HepG2 (cell line): ENCODE measurements around the gene TMC2. TPM values are rescaled to one million over a fixed set of nuclear protein-coding genes. Genes with fewer than 3 reads are reported as not detected.

Experiments
- ERF ChIP-seq: IDR thresholded peaks from 2 replicates; pipeline ENCODE4 v1.6.1; 2018; ENCODE audit warnings: missing biosample characterization, missing genetic modification reagents
- FOXO1 ChIP-seq: sonication (generic); formaldehyde crosslinking; IDR thresholded peaks from 2 replicates; pipeline ENCODE4 v1.4.0; 2020; ENCODE audit warnings: missing genetic modification reagents
- MEIS2 ChIP-seq: sonication (generic); formaldehyde crosslinking; IDR thresholded peaks from 2 replicates; pipeline ENCODE4 v1.9.0; 2021; ENCODE audit warnings: mild to moderate bottlenecking, missing genetic modification reagents
- RELA ChIP-seq: sonication (generic); formaldehyde crosslinking; IDR thresholded peaks from 2 replicates; pipeline ENCODE4 v1.4.0; 2020; ENCODE audit warnings: missing genetic modification reagents
- RNF2 ChIP-seq: fragments of 450-650 bp; conservative IDR thresholded peaks from 2 replicates; pipeline ENCODE4 v1.6.1; 2016; ENCODE audit warnings: low read depth
- SNAI1 ChIP-seq: sonication (generic); formaldehyde crosslinking; IDR thresholded peaks from 2 replicates; pipeline ENCODE4 v1.5.0; 2020; ENCODE audit warnings: mild to moderate bottlenecking, missing genetic modification reagents, borderline replicate concordance
- TFDP2 ChIP-seq: sonication (generic); formaldehyde crosslinking; IDR thresholded peaks from 2 replicates; pipeline ENCODE4 v1.4.0; 2020; ENCODE audit warnings: missing genetic modification reagents
- UBTF ChIP-seq: sonication (generic); formaldehyde crosslinking; IDR thresholded peaks from 2 replicates; pipeline ENCODE4 v1.4.0; 2020; ENCODE audit warnings: mild to moderate bottlenecking, missing genetic modification reagents
- ZNF274 ChIP-seq: sonication (generic); formaldehyde crosslinking; IDR thresholded peaks from 2 replicates; pipeline ENCODE4 v1.5.1; 2020; ENCODE audit warnings: mild to moderate bottlenecking, missing genetic modification reagents
- ZNF556 ChIP-seq: sonication (generic); formaldehyde crosslinking; IDR thresholded peaks from 2 replicates; pipeline ENCODE4 v1.4.0; 2020; ENCODE audit warnings: mild to moderate bottlenecking, missing genetic modification reagents, borderline replicate concordance
- ZNF670 ChIP-seq: sonication (generic); formaldehyde crosslinking; IDR thresholded peaks from 2 replicates; pipeline ENCODE4 v1.8.0; 2022; ENCODE audit warnings: mild to moderate bottlenecking, missing genetic modification reagents, borderline replicate concordance
- ZSCAN20 ChIP-seq: sonication (generic); formaldehyde crosslinking; IDR thresholded peaks from 2 replicates; pipeline ENCODE4 v1.4.0; 2020; ENCODE audit warnings: missing genetic modification reagents, mild to moderate bottlenecking, borderline replicate concordance
- ZZZ3 ChIP-seq: sonication (generic); formaldehyde crosslinking; IDR thresholded peaks from 2 replicates; pipeline ENCODE4 v1.4.0; 2020; ENCODE audit warnings: missing genetic modification reagents, mild to moderate bottlenecking, borderline replicate concordance
- polyA plus RNA-seq, 8 experiments: library from polyadenylated mRNA; depleted of rRNA in 3 of 8; stranded (reverse) in 7 of 8; unstranded in 1 of 8; fragments of >200 nt; fragmentation: Illumina TruSeq in 4 of 8; extraction: Trizol in 4 of 8; gene quantifications; 2 replicates each; pipeline versions ENCODE4 v1.2.1 to v1.2.3, GENCODE V29; 2011 to 2016; ENCODE audit warnings: low read depth in 4 of 8, missing spikeins in 1 of 8, mixed read lengths in 1 of 8; ENCODE audit not compliant: insufficient read depth in 1 of 8
- total RNA-seq, 5 experiments: library from RNA; depleted of rRNA; stranded (reverse); fragments of >200 nt; fragmentation: Illumina TruSeq; extraction: Trizol; gene quantifications; 2 replicates each; pipeline ENCODE4 v1.2.3, GENCODE V29; 2016; ENCODE audit warnings: low read depth in 1 of 5
- TF ChIP-seq, protein P1 (sequence below): IDR thresholded peaks from 2 replicates; pipeline ENCODE4 v1.6.1; 2016; ENCODE audit warnings: mild to moderate bottlenecking
- TF ChIP-seq, protein P2 (sequence below): sonication (generic); formaldehyde crosslinking; IDR thresholded peaks from 2 replicates; pipeline ENCODE4 v1.4.0; 2020; ENCODE audit warnings: mild to moderate bottlenecking, missing genetic modification reagents, borderline replicate concordance

Gene TMC2
- total and polyA plus RNA-seq, 2 of the 13 experiments (the other 11 are each of a cell fraction or from before 2014, with no cell fraction given), result not detected

DNA sequence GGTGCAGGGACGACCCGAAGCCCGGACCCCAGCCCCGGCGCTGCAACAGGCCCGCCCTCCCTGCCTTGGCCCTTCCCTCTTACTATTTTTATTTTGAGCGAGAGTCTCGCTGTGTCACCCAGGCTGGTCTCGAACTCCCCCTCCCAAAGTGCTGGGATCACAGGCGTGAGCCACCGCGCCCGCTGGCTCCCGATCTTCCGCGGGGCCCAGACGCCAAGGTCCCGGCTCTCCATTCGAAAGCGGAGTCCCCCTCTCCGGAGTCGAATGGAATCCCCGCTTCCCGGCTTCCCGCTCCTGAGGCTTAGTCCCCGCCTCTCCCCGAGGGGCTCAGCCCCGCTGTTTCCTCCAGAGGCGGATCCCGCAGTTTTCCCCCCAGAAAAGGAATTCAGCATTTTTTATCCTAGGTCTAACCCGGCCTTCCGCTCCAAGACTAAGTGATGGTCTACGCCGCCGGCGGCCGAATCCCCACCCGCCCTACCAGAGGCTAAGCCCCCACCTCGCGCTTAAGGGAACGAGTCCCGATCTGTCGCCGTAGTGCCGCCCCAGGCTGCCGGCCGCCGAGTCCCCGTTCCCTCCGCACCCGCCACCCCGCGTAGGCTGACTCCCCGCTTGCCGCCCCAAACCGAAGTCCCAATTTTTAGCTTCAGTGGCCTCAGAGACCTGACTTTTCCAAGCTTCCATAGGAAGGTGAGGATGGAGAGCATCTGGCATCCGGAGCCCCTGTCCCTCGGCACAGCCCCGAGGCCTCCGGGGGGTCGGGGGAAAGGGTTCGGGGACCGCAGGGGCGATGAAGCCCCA is 11.5 kb upstream of the TMC2 start (continued):
- TF ChIP-seq SNAI1 (CRISPR knock-in tag), result no peak
- TF ChIP-seq, protein P1, sequence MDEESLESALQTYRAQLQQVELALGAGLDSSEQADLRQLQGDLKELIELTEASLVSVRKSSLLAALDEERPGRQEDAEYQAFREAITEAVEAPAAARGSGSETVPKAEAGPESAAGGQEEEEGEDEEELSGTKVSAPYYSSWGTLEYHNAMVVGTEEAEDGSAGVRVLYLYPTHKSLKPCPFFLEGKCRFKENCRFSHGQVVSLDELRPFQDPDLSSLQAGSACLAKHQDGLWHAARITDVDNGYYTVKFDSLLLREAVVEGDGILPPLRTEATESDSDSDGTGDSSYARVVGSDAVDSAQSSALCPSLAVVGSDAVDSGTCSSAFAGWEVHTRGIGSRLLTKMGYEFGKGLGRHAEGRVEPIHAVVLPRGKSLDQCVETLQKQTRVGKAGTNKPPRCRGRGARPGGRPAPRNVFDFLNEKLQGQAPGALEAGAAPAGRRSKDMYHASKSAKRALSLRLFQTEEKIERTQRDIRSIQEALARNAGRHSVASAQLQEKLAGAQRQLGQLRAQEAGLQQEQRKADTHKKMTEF (CRISPR knock-in tag), result peak; percentile 12; the same call in 1 of the 2 replicates
- TF ChIP-seq TFDP2 (CRISPR knock-in tag), result peak; percentile 46
- no peak for TF ChIP-seq RELA (CRISPR knock-in tag)
- TF ChIP-seq, protein P2, sequence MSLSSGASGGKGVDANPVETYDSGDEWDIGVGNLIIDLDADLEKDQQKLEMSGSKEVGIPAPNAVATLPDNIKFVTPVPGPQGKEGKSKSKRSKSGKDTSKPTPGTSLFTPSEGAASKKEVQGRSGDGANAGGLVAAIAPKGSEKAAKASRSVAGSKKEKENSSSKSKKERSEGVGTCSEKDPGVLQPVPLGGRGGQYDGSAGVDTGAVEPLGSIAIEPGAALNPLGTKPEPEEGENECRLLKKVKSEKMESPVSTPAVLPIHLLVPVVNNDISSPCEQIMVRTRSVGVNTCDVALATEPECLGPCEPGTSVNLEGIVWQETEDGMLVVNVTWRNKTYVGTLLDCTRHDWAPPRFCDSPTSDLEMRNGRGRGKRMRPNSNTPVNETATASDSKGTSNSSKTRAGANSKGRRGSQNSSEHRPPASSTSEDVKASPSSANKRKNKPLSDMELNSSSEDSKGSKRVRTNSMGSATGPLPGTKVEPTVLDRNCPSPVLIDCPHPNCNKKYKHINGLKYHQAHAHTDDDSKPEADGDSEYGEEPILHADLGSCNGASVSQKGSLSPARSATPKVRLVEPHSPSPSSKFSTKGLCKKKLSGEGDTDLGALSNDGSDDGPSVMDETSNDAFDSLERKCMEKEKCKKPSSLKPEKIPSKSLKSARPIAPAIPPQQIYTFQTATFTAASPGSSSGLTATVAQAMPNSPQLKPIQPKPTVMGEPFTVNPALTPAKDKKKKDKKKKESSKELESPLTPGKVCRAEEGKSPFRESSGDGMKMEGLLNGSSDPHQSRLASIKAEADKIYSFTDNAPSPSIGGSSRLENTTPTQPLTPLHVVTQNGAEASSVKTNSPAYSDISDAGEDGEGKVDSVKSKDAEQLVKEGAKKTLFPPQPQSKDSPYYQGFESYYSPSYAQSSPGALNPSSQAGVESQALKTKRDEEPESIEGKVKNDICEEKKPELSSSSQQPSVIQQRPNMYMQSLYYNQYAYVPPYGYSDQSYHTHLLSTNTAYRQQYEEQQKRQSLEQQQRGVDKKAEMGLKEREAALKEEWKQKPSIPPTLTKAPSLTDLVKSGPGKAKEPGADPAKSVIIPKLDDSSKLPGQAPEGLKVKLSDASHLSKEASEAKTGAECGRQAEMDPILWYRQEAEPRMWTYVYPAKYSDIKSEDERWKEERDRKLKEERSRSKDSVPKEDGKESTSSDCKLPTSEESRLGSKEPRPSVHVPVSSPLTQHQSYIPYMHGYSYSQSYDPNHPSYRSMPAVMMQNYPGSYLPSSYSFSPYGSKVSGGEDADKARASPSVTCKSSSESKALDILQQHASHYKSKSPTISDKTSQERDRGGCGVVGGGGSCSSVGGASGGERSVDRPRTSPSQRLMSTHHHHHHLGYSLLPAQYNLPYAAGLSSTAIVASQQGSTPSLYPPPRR (CRISPR knock-in tag), result no peak
- TF ChIP-seq ZSCAN20 (CRISPR knock-in tag), result peak; percentile 72
- TF ChIP-seq ZNF670 (CRISPR knock-in tag), result peak; percentile 18; the same call in 1 of the 2 replicates
- TF ChIP-seq RNF2, result 0 out of 2 replicates have a peak, but pooled peaks have one; percentile 19
- peak; percentile 55; the same call in 1 of the 2 replicates for TF ChIP-seq ERF (CRISPR knock-in tag)
- 0 out of 2 replicates have a peak, but pooled peaks have one; percentile 10 for TF ChIP-seq FOXO1 (CRISPR knock-in tag)
- TF ChIP-seq ZNF556 (CRISPR knock-in tag), result no peak; the same call in 1 of the 2 replicates
- TF ChIP-seq UBTF (CRISPR knock-in tag), result peak; percentile 78
- TF ChIP-seq MEIS2, result peak; percentile 62
- no peak for TF ChIP-seq ZZZ3 (CRISPR knock-in tag)
- peak; percentile 55; the same call in 1 of the 2 replicates for TF ChIP-seq ZNF274
